HG02840 (cell line): ENCODE measurements around the gene PROK2.

Experiments
- ATAC-seq: cut with Tn5 transposase; IDR thresholded peaks from one replicate; pipeline ENCODE4 v1.9.1; 2021; ENCODE audit warnings: mild to moderate bottlenecking, moderate library complexity, moderate number of reproducible peaks; ENCODE audit not compliant: unreplicated experiment, low FRiP score

Gene PROK2, protein sequence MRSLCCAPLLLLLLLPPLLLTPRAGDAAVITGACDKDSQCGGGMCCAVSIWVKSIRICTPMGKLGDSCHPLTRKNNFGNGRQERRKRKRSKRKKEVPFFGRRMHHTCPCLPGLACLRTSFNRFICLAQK

DNA sequence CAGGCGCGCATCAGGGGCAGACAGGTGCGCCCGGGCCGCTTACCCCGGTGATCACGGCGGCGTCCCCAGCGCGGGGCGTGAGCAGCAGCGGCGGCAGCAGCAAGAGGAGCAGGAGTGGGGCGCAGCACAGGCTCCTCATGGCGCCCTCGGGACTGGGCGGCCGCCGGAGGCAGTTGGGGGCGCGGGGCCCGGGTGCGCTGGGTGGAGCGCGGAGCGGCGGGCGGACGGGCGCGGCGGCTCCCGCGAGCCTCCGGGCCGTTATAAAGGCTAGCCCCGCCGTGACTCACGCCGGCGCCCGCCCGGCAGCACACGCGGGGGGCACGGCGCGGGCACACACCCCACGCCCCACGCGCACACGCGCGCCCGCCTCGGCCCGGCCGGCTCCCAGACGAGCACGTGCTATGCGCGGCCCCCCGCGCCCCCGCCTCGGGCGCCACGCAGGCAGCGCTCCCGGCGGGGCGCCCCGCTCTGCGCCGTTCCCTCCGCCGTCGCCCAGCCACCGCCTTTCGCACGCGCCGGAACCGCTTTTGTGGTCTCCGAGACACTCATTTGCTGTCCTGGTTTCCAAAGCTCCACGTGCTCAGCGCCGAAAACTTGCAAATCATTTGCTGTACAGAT, at the start of gene PROK2:
TSS of gene PROK2 (minus strand) at position 235 of the 618 bp plus-strand sequence. CDS start at position 139, 96 bp downstream.
- ATAC-seq, result no peak

GRCh38 chr3:71831599-71831998, 46.7 kb upstream of the PROK2 start:
- no peak for ATAC-seq

DNA sequence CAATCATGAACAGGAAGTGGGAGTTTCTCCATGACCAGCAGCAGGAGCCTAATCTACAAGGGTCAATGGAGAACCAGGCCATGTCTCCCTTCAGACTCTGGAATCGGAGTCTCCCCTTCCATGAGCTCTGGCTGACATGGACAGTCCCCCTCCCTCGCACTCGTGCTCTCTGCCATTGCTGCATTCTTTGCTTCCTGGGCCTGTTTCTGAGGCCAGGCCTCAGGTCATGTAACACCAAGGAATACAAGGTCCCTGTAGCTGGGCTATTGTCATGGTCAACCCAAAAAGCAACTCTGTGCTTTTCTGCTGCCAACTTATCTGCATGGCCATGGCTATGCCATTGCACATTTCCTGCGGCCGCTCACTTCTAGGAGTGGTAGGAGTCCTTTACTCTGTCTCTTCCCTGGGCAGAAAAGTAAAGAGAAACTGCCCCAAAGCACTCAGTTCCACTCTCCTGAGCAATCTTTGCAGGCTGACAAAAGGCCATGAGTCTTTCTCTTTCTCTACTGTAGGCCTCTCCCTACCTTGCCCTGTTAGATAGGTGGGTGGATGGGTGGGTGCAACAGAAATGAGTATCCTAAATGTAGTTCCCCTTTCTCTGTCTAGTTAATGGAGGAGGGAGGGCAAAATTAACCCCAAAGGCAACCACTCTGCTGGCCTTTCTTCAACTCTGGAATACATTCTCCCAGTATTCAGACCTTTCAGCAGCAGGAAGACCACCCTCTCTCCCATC, 40.8 kb upstream of the PROK2 start:
- no peak for ATAC-seq

- no peak for ATAC-seq
Measured at GRCh38 chr3:71821116-71821515, 36.2 kb upstream of the PROK2 start.

DNA sequence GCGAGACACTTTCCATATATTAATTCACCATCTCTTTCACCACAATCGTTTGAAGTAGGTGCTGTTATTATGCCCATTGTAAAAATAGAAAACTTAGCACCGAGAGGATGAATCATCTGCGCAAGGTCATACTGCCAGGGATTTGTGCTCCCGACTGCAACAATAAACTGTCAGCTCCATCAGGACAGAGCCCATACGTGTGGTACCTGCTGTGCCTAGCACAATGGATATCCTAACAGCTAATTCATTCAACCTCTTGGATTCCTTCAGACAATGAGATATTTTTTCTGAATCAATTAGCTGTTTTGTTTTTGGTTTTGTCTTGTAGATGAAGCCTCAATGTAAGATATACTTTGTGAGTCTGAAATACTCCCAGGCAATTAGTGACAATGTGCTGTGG, 32.3 kb upstream of the PROK2 start:
- no peak for ATAC-seq

DNA sequence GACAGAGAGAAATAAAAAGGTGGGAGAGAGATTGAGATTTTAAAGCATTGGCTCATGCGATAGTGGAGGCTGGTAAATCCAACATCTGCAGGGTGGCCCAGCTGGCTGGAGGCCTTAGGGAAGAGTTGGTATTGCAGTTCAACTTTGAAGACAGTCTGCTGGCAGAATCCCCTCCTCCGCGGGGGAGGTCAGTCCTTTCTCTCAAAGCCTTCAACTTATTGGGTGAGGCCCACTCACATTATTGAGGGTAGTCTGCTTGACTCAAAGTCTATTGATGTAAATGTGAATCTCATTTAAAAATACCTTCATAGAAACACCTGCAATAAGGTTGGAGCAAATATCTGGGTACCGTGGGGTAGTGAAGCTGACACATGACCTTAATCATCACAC, 31.8 kb upstream of the PROK2 start:
- no peak for ATAC-seq

- ATAC-seq, result no peak
Measured at GRCh38 chr3:71815340-71816067, 30.6 kb upstream of the PROK2 start.

- ATAC-seq, result no peak
Measured at GRCh38 chr3:71813704-71814103, 28.8 kb upstream of the PROK2 start.

- ATAC-seq, result no peak
Measured at GRCh38 chr3:71813073-71813472, 28.1 kb upstream of the PROK2 start.

- no peak for ATAC-seq
Measured at GRCh38 chr3:71810056-71810455, 25.1 kb upstream of the PROK2 start.

DNA sequence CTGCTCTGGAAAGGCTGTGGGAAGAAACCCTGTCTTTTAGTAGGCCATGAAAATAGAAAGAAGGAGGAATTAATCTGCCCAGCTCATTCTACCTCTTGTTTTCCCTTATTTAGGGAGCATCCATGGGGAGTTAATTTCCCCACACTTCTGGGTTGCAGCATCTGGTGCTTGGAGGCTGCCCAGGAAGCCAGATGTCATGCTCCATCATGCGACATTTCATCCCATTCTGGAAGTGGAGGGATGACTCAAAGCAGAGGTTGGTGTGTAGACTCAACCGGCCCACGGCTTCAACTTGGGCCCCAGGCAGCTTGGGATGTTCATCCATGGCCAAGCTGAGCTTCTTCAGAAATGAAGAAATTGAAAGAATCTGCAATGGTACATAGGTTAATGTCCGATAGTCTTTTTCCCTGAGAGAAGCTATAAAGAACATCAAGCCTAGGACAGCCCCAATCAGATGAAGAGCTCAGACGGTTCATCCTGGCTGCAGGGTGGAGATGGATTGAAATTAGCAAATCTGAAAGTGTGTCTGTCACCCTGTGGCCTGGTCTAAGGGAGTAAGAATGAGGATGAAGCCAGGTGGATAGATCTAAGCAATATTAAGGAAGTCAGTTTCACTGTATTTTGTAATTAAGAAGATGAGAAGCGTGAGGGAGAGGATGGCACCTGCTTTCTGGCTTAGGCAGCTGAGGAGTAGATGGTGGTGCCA, 24.5 kb upstream of the PROK2 start:
- no peak for ATAC-seq

- ATAC-seq, result no peak
Measured at GRCh38 chr3:71806736-71807135, 21.8 kb upstream of the PROK2 start.

GRCh38 chr3:71805691-71806090, 20.7 kb upstream of the PROK2 start:
- no peak for ATAC-seq

- ATAC-seq, result no peak
Measured at GRCh38 chr3:71805199-71805598, 20.3 kb upstream of the PROK2 start.

GRCh38 chr3:71803248-71803647, 18.3 kb upstream of the PROK2 start:
- ATAC-seq, result no peak

GRCh38 chr3:71801986-71802385, 17.0 kb upstream of the PROK2 start:
- no peak for ATAC-seq

GRCh38 chr3:71800023-71800422, 15.1 kb upstream of the PROK2 start:
- no peak for ATAC-seq

DNA sequence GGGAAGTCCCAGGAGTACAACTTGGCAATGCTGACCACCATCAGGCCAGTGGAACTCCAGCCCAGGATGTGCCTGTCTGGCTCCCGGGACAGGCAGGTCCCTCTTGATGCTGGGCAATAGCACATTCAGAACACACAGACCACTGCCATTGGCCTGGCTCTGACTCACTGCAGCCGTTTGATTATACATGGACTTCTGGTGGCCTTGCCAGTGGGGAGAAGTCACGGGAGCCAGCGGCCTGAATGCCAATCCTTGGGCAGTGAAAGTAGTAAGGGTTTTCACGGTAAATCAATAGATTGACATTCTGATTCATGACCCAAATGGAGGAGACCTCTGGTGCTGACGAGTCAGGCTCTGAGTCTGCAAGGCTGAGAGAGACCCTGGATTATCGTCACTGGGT, 12.5 kb upstream of the PROK2 start:
- ATAC-seq, result no peak

DNA sequence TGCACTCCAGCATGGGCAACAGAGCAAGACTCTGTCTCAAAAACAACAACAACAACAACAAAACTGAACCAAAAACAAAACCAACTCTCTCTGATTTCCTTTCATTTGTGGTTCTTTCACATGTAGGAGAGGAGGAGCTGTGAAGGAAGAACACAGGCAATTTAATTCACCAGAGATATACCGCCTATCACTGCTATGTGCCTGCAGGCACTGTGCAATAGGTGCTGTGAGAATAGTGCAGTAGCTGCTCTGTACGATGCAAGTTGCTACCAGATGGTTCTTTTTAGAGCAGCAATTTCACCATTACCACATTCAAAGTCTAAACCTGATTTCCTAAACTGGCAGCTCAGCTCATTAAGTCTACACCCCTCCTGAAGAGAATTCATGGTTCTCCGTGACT, 11.3 kb upstream of the PROK2 start:
- ATAC-seq, result no peak

- ATAC-seq, result no peak
Measured at GRCh38 chr3:71791634-71792033, 6.7 kb upstream of the PROK2 start.

- ATAC-seq, result no peak
Measured at GRCh38 chr3:71789922-71790321, 5.0 kb upstream of the PROK2 start.
